ENCODE data around the gene SCUBE2.
"Not testable (repeated sequence)": the region's sequence is repeated elsewhere in the genome, so short reads cannot be mapped to it uniquely, and the experiment has no call there.

The SCUBE2 gene

GRCh38 chr11:9040410-9040809, 51.0 kb downstream of the SCUBE2 start:
- DNase-seq, result no peak

GRCh38 chr11:9039863-9040262, 51.5 kb downstream of the SCUBE2 start:
- no peak for DNase-seq

- DNase-seq, result no peak
Measured at GRCh38 chr11:9039198-9039597, 52.2 kb downstream of the SCUBE2 start.

- DNase-seq, result no peak
Measured at GRCh38 chr11:9038541-9038940, 52.9 kb downstream of the SCUBE2 start.

GRCh38 chr11:9037963-9038362, 53.4 kb downstream of the SCUBE2 start:
- no peak for DNase-seq

- no peak for DNase-seq
Measured at GRCh38 chr11:9037046-9037780, 54.2 kb downstream of the SCUBE2 start.

GRCh38 chr11:9030601-9031000, 60.8 kb downstream of the SCUBE2 start:
- no peak for DNase-seq

GRCh38 chr11:9029422-9029821, 62.0 kb downstream of the SCUBE2 start:
- DNase-seq, result no peak

GRCh38 chr11:9028581-9028980, 62.8 kb downstream of the SCUBE2 start:
- no peak for DNase-seq

GRCh38 chr11:9025101-9025850, 66.1 kb downstream of the SCUBE2 start:
- DNase-seq, result no peak

GRCh38 chr11:9022961-9023680, 68.3 kb downstream of the SCUBE2 start:
- no peak for DNase-seq

- no peak for DNase-seq
Measured at GRCh38 chr11:9020916-9021315, 70.5 kb downstream of the SCUBE2 start.

- no peak for DNase-seq
Measured at GRCh38 chr11:9019861-9020260, 71.5 kb downstream of the SCUBE2 start.

GRCh38 chr11:9017773-9018172, 73.6 kb downstream of the SCUBE2 start:
- DNase-seq, result no peak

GRCh38 chr11:9016916-9017642, 74.3 kb downstream of the SCUBE2 start:
- peak in 1 of 5 experiments; percentile 22 for DNase-seq

- peak in 4 of 5 experiments; percentile 19 to 80 (median 30) for DNase-seq
Measured at GRCh38 chr11:9015677-9016076, 75.7 kb downstream of the SCUBE2 start.

GRCh38 chr11:9014826-9015225, 76.6 kb downstream of the SCUBE2 start:
- no peak for DNase-seq

- no peak for DNase-seq
Measured at GRCh38 chr11:9013373-9013772, 78.0 kb downstream of the SCUBE2 start.

GRCh38 chr11:9009538-9009937, 81.9 kb downstream of the SCUBE2 start:
- not testable (repeated sequence) for DNase-seq

- DNase-seq, result no peak
Measured at GRCh38 chr11:9008661-9009060, 82.7 kb downstream of the SCUBE2 start.

GRCh38 chr11:9008011-9008550, 83.3 kb downstream of the SCUBE2 start:
- DNase-seq, result no peak

- DNase-seq, result no peak
Measured at GRCh38 chr11:9005087-9005486, 86.3 kb downstream of the SCUBE2 start.

All from T-helper 2 cell (primary cell).